Neural progenitor cell (in vitro differentiated cells): ENCODE data around the gene OPN1SW. TPM values are rescaled to one million over a fixed set of nuclear protein-coding genes. Genes with fewer than 3 reads are reported as not detected.

Experiments
- DNase-seq: peaks from one replicate; pipeline ENCODE4 v3.0.0-alpha.2; 2016; ENCODE audit warnings: low spot score
- H2AFZ ChIP-seq: fragments of 200-600 bp; sonication (generic); replicated peaks from 2 replicates; pipeline ENCODE4 v1.6.1; 2016; ENCODE audit warnings: antibody characterized with exemption
- H3F3A ChIP-seq: fragments of 200-600 bp; sonication (generic); 2 replicates; pipeline ENCODE4 v1.6.1; 2016; ENCODE audit warnings: antibody characterized with exemption, low read depth
- H3K27ac ChIP-seq: fragments of 200-600 bp; sonication (generic); 2 replicates; pipeline ENCODE4 v1.5.1; 2016; ENCODE audit warnings: mild to moderate bottlenecking
- H3K27me3 ChIP-seq: fragments of 200-600 bp; sonication (generic); 2 replicates; pipeline ENCODE4 v1.6.1; 2016; ENCODE audit warnings: mild to moderate bottlenecking, moderate library complexity
- H3K36me3 ChIP-seq: fragments of 200-600 bp; sonication (generic); 2 replicates; pipeline ENCODE4 v1.5.1; 2016
- H3K4me1 ChIP-seq: fragments of 200-600 bp; sonication (generic); 2 replicates; pipeline ENCODE4 v1.6.1; 2016; ENCODE audit warnings: mixed run types
- H3K4me2 ChIP-seq: fragments of 200-600 bp; sonication (generic); 2 replicates; pipeline ENCODE4 v1.6.1; 2016
- H3K4me3 ChIP-seq: fragments of 200-600 bp; sonication (generic); 2 replicates; pipeline ENCODE4 v1.5.1; 2016
- H3K79me2 ChIP-seq: fragments of 200-600 bp; sonication (generic); 2 replicates; pipeline ENCODE4 v1.6.1; 2016; ENCODE audit warnings: low read depth
- H3K9ac ChIP-seq: fragments of 200-600 bp; sonication (generic); 2 replicates; pipeline ENCODE4 v1.6.1; 2016
- H3K9me3 ChIP-seq: fragments of 200-600 bp; sonication (generic); 2 replicates; pipeline ENCODE4 v1.5.1; 2016; ENCODE audit warnings: low read depth
- H4K20me1 ChIP-seq: fragments of 200-600 bp; sonication (generic); 2 replicates; pipeline ENCODE4 v1.6.1; 2016; ENCODE audit warnings: low read depth
- H3K27ac Mint-ChIP-seq: 3 replicates; pipeline ENCODE4 v1.8.0; 2021; ENCODE audit warnings: mixed read lengths
- H3K27me3 Mint-ChIP-seq: 2 replicates; pipeline ENCODE4 v1.8.0; 2022; ENCODE audit warnings: low read depth, mild to moderate bottlenecking, inconsistent platforms, moderate library complexity, mixed read lengths; ENCODE audit not compliant: insufficient read depth
- H3K36me3 Mint-ChIP-seq: 3 replicates; pipeline ENCODE4 v1.8.0; 2021; ENCODE audit warnings: mixed read lengths
- H3K4me1 Mint-ChIP-seq: 3 replicates; pipeline ENCODE4 v1.8.0; 2021; ENCODE audit warnings: mixed read lengths
- H3K4me3 Mint-ChIP-seq: 3 replicates; pipeline ENCODE4 v1.8.0; 2021; ENCODE audit warnings: mild to moderate bottlenecking, moderate library complexity, mixed read lengths
- H3K9me3 Mint-ChIP-seq: 3 replicates; pipeline ENCODE4 v1.8.0; 2020; ENCODE audit warnings: mixed read lengths
- EZH2 ChIP-seq: fragments of 200-600 bp; sonication (generic); IDR thresholded peaks from 2 replicates; pipeline ENCODE4 v1.6.1; 2017; ENCODE audit warnings: antibody characterized with exemption, mild to moderate bottlenecking, moderate library complexity
- EZH2phosphoT487 ChIP-seq: fragments of 200-600 bp; sonication (generic); IDR thresholded peaks from 2 replicates; pipeline ENCODE4 v1.6.1; 2017; ENCODE audit warnings: antibody characterized with exemption
- total RNA-seq: library from RNA; depleted of rRNA; stranded (reverse); fragments of >200 nt; gene quantifications from 2 replicates; pipeline ENCODE4 v1.2.3, GENCODE V29; 2015; ENCODE audit warnings: low replicate concordance
- TF ChIP-seq, protein P1 (sequence below): fragments of 200-600 bp; sonication (generic); IDR thresholded peaks from 2 replicates; pipeline ENCODE4 v1.5.1; 2017; ENCODE audit warnings: antibody characterized with exemption, mild to moderate bottlenecking

Gene OPN1SW
- total RNA-seq, 1 donor from 2014 or later, result not detected

DNA sequence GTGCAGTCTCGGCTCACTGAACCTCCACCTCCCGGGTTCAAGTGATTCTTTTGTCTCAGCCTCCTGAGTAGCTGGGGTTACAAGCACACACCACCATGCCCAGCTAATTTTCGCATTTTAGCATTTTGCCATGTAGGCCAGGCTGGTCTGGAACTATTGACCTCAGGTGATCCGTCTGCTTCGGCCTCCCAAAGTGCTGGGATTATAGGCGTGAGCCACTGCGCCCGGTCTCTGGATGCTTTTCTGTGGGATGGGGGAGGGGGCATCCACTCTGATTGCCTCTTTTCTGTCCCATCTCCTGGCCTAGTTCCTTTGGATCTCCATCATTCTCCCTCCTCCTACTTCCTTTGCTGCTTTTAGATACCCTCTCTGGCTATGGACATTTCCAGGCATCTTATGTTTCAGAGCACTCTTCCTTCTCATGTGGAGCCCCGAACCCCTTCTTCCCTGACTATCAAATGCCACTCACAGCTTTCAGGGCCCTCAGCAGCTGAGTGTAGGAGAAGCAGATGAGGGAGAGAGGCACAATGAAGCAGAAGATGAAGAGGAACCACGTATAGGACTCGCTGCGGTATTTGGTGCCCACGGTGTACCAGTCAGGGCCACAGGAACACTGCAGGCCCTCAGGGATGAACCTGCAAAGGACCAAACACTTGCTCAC, 1.4 kb downstream of the OPN1SW start:
- H3K27me3 Mint-ChIP-seq, result peaks cover 3% of the 10 kb centered on the region
- no peak overlapping the region for H3K27ac Mint-ChIP-seq
- no peak for DNase-seq
- TF ChIP-seq, protein P1, sequence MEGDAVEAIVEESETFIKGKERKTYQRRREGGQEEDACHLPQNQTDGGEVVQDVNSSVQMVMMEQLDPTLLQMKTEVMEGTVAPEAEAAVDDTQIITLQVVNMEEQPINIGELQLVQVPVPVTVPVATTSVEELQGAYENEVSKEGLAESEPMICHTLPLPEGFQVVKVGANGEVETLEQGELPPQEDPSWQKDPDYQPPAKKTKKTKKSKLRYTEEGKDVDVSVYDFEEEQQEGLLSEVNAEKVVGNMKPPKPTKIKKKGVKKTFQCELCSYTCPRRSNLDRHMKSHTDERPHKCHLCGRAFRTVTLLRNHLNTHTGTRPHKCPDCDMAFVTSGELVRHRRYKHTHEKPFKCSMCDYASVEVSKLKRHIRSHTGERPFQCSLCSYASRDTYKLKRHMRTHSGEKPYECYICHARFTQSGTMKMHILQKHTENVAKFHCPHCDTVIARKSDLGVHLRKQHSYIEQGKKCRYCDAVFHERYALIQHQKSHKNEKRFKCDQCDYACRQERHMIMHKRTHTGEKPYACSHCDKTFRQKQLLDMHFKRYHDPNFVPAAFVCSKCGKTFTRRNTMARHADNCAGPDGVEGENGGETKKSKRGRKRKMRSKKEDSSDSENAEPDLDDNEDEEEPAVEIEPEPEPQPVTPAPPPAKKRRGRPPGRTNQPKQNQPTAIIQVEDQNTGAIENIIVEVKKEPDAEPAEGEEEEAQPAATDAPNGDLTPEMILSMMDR, result no peak
- TF ChIP-seq EZH2phosphoT487 (no peak), EZH2 (no peak)
- Histone ChIP-seq H3K9ac (no peak overlapping the region), H3K4me3 (no peak overlapping the region), H3K9me3 (peaks cover 4% of the 10 kb centered on the region), H3K4me2 (no peak overlapping the region), H3K36me3 (peaks cover 18% of the 10 kb centered on the region), H2AFZ (no peak overlapping the region), H3F3A (peaks cover 11% of the 10 kb centered on the region), H4K20me1 (no peaks in the 10 kb centered on the region), H3K27me3 (no peaks in the 10 kb centered on the region), H3K27ac (no peak overlapping the region), H3K79me2 (no peaks in the 10 kb centered on the region), H3K4me1 (no peaks in the 10 kb centered on the region)
- no peak overlapping the region for H3K4me3 Mint-ChIP-seq
- no peaks in the 10 kb centered on the region for H3K4me1 Mint-ChIP-seq
- peaks cover 21% of the 10 kb centered on the region for H3K9me3 Mint-ChIP-seq
- H3K36me3 Mint-ChIP-seq, result peaks cover 48% of the 10 kb centered on the region

DNA sequence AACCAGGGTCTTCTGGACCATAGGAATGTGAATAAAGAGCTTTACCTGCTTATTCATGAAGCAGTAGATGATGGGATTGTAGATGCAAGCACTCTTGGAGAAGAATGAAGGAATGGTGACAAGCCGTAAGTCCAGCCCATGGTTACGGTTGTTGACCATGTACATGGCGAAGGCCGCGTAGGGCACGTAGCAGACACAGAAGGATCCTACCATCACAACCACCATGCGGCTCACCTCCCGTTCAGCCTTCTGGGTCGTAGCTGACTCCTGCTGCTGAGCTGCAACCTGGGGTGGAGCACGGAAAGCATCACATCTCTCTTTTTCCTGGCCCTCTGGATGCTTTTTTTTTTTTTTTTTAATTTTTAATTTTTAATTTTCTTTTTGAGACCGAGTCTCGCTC, 2.0 kb downstream of the OPN1SW start:
- Histone ChIP-seq H3K79me2 (no peaks in the 10 kb centered on the region), H3K9ac (no peak overlapping the region), H3K4me3 (no peak overlapping the region), H3K27ac (no peak overlapping the region), H3K27me3 (no peaks in the 10 kb centered on the region), H2AFZ (no peak overlapping the region), H4K20me1 (no peaks in the 10 kb centered on the region), H3K36me3 (peaks cover 21% of the 10 kb centered on the region), H3F3A (peaks cover 11% of the 10 kb centered on the region), H3K4me2 (no peak overlapping the region), H3K9me3 (peaks cover 4% of the 10 kb centered on the region), H3K4me1 (no peaks in the 10 kb centered on the region)
- no peak overlapping the region for H3K4me3 Mint-ChIP-seq
- H3K27ac Mint-ChIP-seq, result no peak overlapping the region
- peaks cover 19% of the 10 kb centered on the region for H3K9me3 Mint-ChIP-seq
- H3K27me3 Mint-ChIP-seq, result peaks cover 3% of the 10 kb centered on the region
- TF ChIP-seq, protein P1, result no peak
- no peak for TF ChIP-seq EZH2
- TF ChIP-seq EZH2phosphoT487, result no peak
- no peaks in the 10 kb centered on the region for H3K4me1 Mint-ChIP-seq
- H3K36me3 Mint-ChIP-seq, result peaks cover 53% of the 10 kb centered on the region
- no peak for DNase-seq

DNA sequence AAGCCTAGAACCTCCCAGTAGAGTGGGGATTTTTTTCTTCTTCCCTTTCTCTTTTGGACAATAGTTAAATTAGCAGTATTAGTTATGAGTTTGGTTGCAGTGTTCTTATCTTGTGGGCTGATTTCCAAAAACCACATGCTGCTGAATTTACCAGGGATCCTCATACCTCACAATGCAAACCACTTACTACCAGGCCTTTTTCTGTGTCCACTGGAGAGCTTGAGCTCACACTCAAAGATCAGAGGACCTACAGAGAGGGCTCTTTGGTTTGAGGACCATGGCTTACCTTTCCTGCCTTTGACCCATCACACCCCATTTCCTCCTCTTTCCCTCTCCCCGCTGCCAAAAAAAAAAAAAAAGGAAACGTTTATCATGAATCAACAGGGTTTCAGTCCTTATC, 5.4 kb downstream of the OPN1SW start:
- Histone ChIP-seq H3K36me3 (peaks cover 27% of the 10 kb centered on the region), H3K79me2 (no peaks in the 10 kb centered on the region), H3F3A (peaks cover 14% of the 10 kb centered on the region), H3K9me3 (no peaks in the 10 kb centered on the region), H2AFZ (no peak overlapping the region), H3K9ac (no peak overlapping the region), H3K4me2 (no peak overlapping the region), H4K20me1 (peaks cover 6% of the 10 kb centered on the region), H3K4me3 (no peak overlapping the region), H3K27me3 (no peaks in the 10 kb centered on the region), H3K27ac (no peak overlapping the region), H3K4me1 (no peaks in the 10 kb centered on the region)
- Mint-ChIP-seq H3K9me3 (peaks cover under 1% of the 10 kb centered on the region), H3K27ac (no peak overlapping the region), H3K4me1 (no peaks in the 10 kb centered on the region), H3K36me3 (peaks cover 63% of the 10 kb centered on the region), H3K4me3 (no peak overlapping the region), H3K27me3 (peaks cover 3% of the 10 kb centered on the region)
- no peak for DNase-seq
- no peak for TF ChIP-seq EZH2phosphoT487
- no peak for TF ChIP-seq EZH2
- TF ChIP-seq, protein P1, result no peak
